WTC11 (cell line): ENCODE measurements around the gene TRIP13. TPM values are rescaled to one million over a fixed set of nuclear protein-coding genes. Genes with fewer than 3 reads are reported as not detected.

ENCODE experiments used
- ATAC-seq: fragments of 200-7000 bp; cut with Tn5 transposase; 2 replicates; pipeline ENCODE4 v1.10.0; 2021; ENCODE audit warnings: mild to moderate bottlenecking, moderate library complexity
- CTCF ChIA-PET: fragments of 300-600 bp; sonication (Branson Sonifier 250); formaldehyde crosslinking; loops from one replicate; lab custom pipeline; 2021; ENCODE audit warnings: antibody characterized with exemption; lab: Charles Lee
- POLR2A ChIA-PET: fragments of 350-600 bp; sonication (Branson Sonifier 250); formaldehyde crosslinking; loops from one replicate; lab custom pipeline; 2021; ENCODE audit warnings: antibody characterized with exemption; lab: Charles Lee
- DNase-seq: peaks from one replicate; pipeline ENCODE4 v3.0.0; 2021; ENCODE audit warnings: low spot score
- H3K27ac Mint-ChIP-seq: 2 replicates; pipeline ENCODE4 v1.8.0; 2021; ENCODE audit warnings: mixed read lengths
- H3K27me3 Mint-ChIP-seq: 2 replicates; pipeline ENCODE4 v1.8.0; 2021; ENCODE audit warnings: low read depth, mild to moderate bottlenecking, moderate library complexity, mixed read lengths
- H3K36me3 Mint-ChIP-seq: 2 replicates; pipeline ENCODE4 v1.8.0; 2021; ENCODE audit warnings: mixed read lengths
- H3K4me1 Mint-ChIP-seq: 2 replicates; pipeline ENCODE4 v1.8.0; 2022; ENCODE audit warnings: mixed read lengths
- H3K4me3 Mint-ChIP-seq: 2 replicates; pipeline ENCODE4 v1.8.0; 2021; ENCODE audit warnings: mild to moderate bottlenecking, moderate library complexity, mixed read lengths
- H3K9me3 Mint-ChIP-seq: 2 replicates; pipeline ENCODE4 v1.8.0; 2021; ENCODE audit warnings: mixed read lengths
- CBFB ChIP-seq: sonication (generic); formaldehyde crosslinking; IDR thresholded peaks from 2 replicates; pipeline ENCODE4 v1.8.1; 2022; ENCODE audit warnings: mild to moderate bottlenecking, low read depth, missing genetic modification reagents
- ELF4 ChIP-seq: sonication (generic); formaldehyde crosslinking; IDR thresholded peaks from 2 replicates; pipeline ENCODE4 v1.8.1; 2022; ENCODE audit warnings: low read depth, mild to moderate bottlenecking, moderate library complexity, missing genetic modification reagents
- EMX1 ChIP-seq: fragments of 250-450 bp; sonication (Bioruptor Pico); IDR thresholded peaks from 2 replicates; pipeline ENCODE4 v1.8.0; 2021; ENCODE audit warnings: mild to moderate bottlenecking
- ESRRA ChIP-seq: sonication (generic); formaldehyde crosslinking; IDR thresholded peaks from 2 replicates; pipeline ENCODE4 v1.8.1; 2022; ENCODE audit warnings: mild to moderate bottlenecking, missing genetic modification reagents, borderline replicate concordance
- ETV6 ChIP-seq: sonication (generic); formaldehyde crosslinking; IDR thresholded peaks from 2 replicates; pipeline ENCODE4 v1.8.1; 2022; ENCODE audit warnings: mild to moderate bottlenecking, missing genetic modification reagents
- GRHL2 ChIP-seq: fragments of 250-450 bp; sonication (Bioruptor Pico); IDR thresholded peaks from 2 replicates; pipeline ENCODE4 v1.8.0; 2022; ENCODE audit warnings: mild to moderate bottlenecking, moderate library complexity; ENCODE audit not compliant: insufficient replicate concordance, severe bottlenecking
- IRF2 ChIP-seq: sonication (generic); formaldehyde crosslinking; IDR thresholded peaks from 2 replicates; pipeline ENCODE4 v1.8.0; 2022; ENCODE audit warnings: low read depth, missing genetic modification reagents, borderline replicate concordance
- NFATC4 ChIP-seq: fragments of 250-450 bp; sonication (Bioruptor Pico); IDR thresholded peaks from 2 replicates; pipeline ENCODE4 v1.9.0; 2021; ENCODE audit warnings: mild to moderate bottlenecking
- TCF7 ChIP-seq: sonication (generic); formaldehyde crosslinking; IDR thresholded peaks from 2 replicates; pipeline ENCODE4 v1.8.0; 2022; ENCODE audit warnings: mild to moderate bottlenecking, low read depth, missing genetic modification reagents, moderate library complexity
- TEAD4 ChIP-seq: sonication (generic); formaldehyde crosslinking; IDR thresholded peaks from 2 replicates; pipeline ENCODE4 v1.8.0; 2022; ENCODE audit warnings: mild to moderate bottlenecking, missing genetic modification reagents
- TP53 ChIP-seq: sonication (generic); formaldehyde crosslinking; IDR thresholded peaks from 2 replicates; pipeline ENCODE4 v1.8.1; 2023; ENCODE audit warnings: mild to moderate bottlenecking, missing genetic modification reagents
- ZNF121 ChIP-seq: sonication (generic); formaldehyde crosslinking; IDR thresholded peaks from 2 replicates; pipeline ENCODE4 v1.8.0; 2023; ENCODE audit warnings: missing genetic modification reagents
- ZNF138 ChIP-seq: sonication (generic); formaldehyde crosslinking; conservative IDR thresholded peaks from 2 replicates; pipeline ENCODE4 v1.8.1; 2022; ENCODE audit warnings: mild to moderate bottlenecking, moderate library complexity, missing genetic modification reagents
- ZNF671 ChIP-seq: fragments of 250-450 bp; sonication (Bioruptor Pico); IDR thresholded peaks from 2 replicates; pipeline ENCODE4 v1.8.0; 2021; ENCODE audit warnings: mild to moderate bottlenecking
- total RNA-seq: library from RNA; stranded (reverse); gene quantifications from 3 replicates; pipeline ENCODE4 v1.2.3, GENCODE V29; 2021
- TF ChIP-seq, protein P1 (sequence below): sonication (generic); formaldehyde crosslinking; IDR thresholded peaks from 2 replicates; pipeline ENCODE4 v1.8.1; 2022; ENCODE audit warnings: missing genetic modification reagents, borderline replicate concordance
- TF ChIP-seq, protein P2 (sequence below): sonication (generic); formaldehyde crosslinking; IDR thresholded peaks from 2 replicates; pipeline ENCODE4 v1.8.0; 2022; ENCODE audit warnings: mild to moderate bottlenecking, missing genetic modification reagents
- TF ChIP-seq, protein P3 (sequence below): sonication (generic); formaldehyde crosslinking; IDR thresholded peaks from 2 replicates; pipeline ENCODE4 v1.8.0; 2022; ENCODE audit warnings: missing genetic modification reagents
- TF ChIP-seq, protein P4 (sequence below): fragments of 250-450 bp; sonication (Bioruptor Pico); IDR thresholded peaks from 2 replicates; pipeline ENCODE4 v1.8.0; 2021; ENCODE audit warnings: mild to moderate bottlenecking
- TF ChIP-seq, protein P5 (sequence below): sonication (generic); formaldehyde crosslinking; IDR thresholded peaks from 2 replicates; pipeline ENCODE4 v1.8.1; 2023; ENCODE audit warnings: mild to moderate bottlenecking, missing genetic modification reagents, borderline replicate concordance
- TF ChIP-seq, protein P6 (sequence below): sonication (generic); formaldehyde crosslinking; IDR thresholded peaks from 2 replicates; pipeline ENCODE4 v1.8.1; 2023; ENCODE audit warnings: mild to moderate bottlenecking, moderate library complexity, missing genetic modification reagents

Gene TRIP13
- total RNA-seq, 1 experiment from 2014 or later: 33.7 TPM

- TF ChIP-seq, protein P1, sequence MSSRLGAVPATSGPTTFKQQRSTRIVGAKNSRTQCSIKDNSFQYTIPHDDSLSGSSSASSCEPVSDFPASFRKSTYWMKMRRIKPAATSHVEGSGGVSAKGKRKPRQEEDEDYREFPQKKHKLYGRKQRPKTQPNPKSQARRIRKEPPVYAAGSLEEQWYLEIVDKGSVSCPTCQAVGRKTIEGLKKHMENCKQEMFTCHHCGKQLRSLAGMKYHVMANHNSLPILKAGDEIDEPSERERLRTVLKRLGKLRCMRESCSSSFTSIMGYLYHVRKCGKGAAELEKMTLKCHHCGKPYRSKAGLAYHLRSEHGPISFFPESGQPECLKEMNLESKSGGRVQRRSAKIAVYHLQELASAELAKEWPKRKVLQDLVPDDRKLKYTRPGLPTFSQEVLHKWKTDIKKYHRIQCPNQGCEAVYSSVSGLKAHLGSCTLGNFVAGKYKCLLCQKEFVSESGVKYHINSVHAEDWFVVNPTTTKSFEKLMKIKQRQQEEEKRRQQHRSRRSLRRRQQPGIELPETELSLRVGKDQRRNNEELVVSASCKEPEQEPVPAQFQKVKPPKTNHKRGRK (CRISPR knock-in tag): no peak
- no peak for TF ChIP-seq TEAD4 (CRISPR knock-in tag)
- no peak for TF ChIP-seq NFATC4 (CRISPR knock-in tag)
- TF ChIP-seq, protein P2, sequence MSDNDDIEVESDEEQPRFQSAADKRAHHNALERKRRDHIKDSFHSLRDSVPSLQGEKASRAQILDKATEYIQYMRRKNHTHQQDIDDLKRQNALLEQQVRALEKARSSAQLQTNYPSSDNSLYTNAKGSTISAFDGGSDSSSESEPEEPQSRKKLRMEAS (CRISPR knock-in tag): no peak
- TF ChIP-seq, protein P3, sequence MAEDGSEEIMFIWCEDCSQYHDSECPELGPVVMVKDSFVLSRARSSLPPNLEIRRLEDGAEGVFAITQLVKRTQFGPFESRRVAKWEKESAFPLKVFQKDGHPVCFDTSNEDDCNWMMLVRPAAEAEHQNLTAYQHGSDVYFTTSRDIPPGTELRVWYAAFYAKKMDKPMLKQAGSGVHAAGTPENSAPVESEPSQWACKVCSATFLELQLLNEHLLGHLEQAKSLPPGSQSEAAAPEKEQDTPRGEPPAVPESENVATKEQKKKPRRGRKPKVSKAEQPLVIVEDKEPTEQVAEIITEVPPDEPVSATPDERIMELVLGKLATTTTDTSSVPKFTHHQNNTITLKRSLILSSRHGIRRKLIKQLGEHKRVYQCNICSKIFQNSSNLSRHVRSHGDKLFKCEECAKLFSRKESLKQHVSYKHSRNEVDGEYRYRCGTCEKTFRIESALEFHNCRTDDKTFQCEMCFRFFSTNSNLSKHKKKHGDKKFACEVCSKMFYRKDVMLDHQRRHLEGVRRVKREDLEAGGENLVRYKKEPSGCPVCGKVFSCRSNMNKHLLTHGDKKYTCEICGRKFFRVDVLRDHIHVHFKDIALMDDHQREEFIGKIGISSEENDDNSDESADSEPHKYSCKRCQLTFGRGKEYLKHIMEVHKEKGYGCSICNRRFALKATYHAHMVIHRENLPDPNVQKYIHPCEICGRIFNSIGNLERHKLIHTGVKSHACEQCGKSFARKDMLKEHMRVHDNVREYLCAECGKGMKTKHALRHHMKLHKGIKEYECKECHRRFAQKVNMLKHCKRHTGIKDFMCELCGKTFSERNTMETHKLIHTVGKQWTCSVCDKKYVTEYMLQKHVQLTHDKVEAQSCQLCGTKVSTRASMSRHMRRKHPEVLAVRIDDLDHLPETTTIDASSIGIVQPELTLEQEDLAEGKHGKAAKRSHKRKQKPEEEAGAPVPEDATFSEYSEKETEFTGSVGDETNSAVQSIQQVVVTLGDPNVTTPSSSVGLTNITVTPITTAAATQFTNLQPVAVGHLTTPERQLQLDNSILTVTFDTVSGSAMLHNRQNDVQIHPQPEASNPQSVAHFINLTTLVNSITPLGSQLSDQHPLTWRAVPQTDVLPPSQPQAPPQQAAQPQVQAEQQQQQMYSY (CRISPR knock-in tag): no peak
- TF ChIP-seq ESRRA (CRISPR knock-in tag): no peak
- no peak for TF ChIP-seq IRF2 (CRISPR knock-in tag)
- TF ChIP-seq ELF4 (CRISPR knock-in tag): no peak
- no peak for TF ChIP-seq ZNF138 (CRISPR knock-in tag)
- TF ChIP-seq, protein P4, sequence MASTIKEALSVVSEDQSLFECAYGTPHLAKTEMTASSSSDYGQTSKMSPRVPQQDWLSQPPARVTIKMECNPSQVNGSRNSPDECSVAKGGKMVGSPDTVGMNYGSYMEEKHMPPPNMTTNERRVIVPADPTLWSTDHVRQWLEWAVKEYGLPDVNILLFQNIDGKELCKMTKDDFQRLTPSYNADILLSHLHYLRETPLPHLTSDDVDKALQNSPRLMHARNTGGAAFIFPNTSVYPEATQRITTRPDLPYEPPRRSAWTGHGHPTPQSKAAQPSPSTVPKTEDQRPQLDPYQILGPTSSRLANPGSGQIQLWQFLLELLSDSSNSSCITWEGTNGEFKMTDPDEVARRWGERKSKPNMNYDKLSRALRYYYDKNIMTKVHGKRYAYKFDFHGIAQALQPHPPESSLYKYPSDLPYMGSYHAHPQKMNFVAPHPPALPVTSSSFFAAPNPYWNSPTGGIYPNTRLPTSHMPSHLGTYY (CRISPR knock-in tag): no peak
- no peak for TF ChIP-seq ETV6 (CRISPR knock-in tag)
- TF ChIP-seq, protein P5, sequence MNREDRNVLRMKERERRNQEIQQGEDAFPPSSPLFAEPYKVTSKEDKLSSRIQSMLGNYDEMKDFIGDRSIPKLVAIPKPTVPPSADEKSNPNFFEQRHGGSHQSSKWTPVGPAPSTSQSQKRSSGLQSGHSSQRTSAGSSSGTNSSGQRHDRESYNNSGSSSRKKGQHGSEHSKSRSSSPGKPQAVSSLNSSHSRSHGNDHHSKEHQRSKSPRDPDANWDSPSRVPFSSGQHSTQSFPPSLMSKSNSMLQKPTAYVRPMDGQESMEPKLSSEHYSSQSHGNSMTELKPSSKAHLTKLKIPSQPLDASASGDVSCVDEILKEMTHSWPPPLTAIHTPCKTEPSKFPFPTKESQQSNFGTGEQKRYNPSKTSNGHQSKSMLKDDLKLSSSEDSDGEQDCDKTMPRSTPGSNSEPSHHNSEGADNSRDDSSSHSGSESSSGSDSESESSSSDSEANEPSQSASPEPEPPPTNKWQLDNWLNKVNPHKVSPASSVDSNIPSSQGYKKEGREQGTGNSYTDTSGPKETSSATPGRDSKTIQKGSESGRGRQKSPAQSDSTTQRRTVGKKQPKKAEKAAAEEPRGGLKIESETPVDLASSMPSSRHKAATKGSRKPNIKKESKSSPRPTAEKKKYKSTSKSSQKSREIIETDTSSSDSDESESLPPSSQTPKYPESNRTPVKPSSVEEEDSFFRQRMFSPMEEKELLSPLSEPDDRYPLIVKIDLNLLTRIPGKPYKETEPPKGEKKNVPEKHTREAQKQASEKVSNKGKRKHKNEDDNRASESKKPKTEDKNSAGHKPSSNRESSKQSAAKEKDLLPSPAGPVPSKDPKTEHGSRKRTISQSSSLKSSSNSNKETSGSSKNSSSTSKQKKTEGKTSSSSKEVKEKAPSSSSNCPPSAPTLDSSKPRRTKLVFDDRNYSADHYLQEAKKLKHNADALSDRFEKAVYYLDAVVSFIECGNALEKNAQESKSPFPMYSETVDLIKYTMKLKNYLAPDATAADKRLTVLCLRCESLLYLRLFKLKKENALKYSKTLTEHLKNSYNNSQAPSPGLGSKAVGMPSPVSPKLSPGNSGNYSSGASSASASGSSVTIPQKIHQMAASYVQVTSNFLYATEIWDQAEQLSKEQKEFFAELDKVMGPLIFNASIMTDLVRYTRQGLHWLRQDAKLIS (CRISPR knock-in tag): no peak
- no peak for TF ChIP-seq CBFB (CRISPR knock-in tag)
Observed at GRCh38 chr5:959581-960531, 67.2 kb downstream of the TRIP13 start (continued).

DNA sequence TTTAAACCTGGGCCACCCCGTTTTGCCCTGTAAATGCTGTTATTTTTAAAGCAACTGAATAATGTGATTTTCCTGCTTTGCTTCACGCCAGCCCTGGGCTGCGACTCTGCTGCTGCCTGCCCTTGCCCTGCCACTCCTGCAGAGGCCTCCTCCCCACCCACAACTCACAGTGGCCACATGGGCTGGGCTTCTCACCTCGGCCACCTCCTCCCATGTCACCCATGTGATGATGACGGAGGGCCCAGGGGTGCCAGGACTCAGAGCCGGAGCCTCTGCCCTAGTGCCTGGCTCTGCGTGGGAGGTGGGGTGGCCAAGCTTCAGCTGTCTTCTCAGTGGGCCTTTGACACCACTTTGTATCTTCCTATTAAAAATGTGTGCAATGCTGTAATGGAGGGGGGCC, 67.9 kb downstream of the TRIP13 start:
- Mint-ChIP-seq H3K9me3 (no peaks in the 10 kb centered on the region), H3K4me1 (no peaks in the 10 kb centered on the region), H3K27me3 (no peaks in the 10 kb centered on the region), H3K4me3 (no peak overlapping the region), H3K36me3 (no peaks in the 10 kb centered on the region), H3K27ac (no peak overlapping the region)
- DNase-seq: no peak
- POLR2A ChIA-PET: no interaction called here
- CTCF ChIA-PET: no interaction called here
- ATAC-seq: no peak
- TF ChIP-seq ZNF671 (CRISPR knock-in tag): no peak
- TF ChIP-seq EMX1 (CRISPR knock-in tag): no peak
- TF ChIP-seq TP53: no peak
- TF ChIP-seq GRHL2 (CRISPR knock-in tag): no peak
- TF ChIP-seq, protein P6, sequence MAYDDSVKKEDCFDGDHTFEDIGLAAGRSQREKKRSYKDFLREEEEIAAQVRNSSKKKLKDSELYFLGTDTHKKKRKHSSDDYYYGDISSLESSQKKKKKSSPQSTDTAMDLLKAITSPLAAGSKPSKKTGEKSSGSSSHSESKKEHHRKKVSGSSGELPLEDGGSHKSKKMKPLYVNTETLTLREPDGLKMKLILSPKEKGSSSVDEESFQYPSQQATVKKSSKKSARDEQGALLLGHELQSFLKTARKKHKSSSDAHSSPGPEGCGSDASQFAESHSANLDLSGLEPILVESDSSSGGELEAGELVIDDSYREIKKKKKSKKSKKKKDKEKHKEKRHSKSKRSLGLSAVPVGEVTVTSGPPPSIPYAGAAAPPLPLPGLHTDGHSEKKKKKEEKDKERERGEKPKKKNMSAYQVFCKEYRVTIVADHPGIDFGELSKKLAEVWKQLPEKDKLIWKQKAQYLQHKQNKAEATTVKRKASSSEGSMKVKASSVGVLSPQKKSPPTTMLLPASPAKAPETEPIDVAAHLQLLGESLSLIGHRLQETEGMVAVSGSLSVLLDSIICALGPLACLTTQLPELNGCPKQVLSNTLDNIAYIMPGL (CRISPR knock-in tag): no peak
- TF ChIP-seq TCF7 (CRISPR knock-in tag): no peak
- TF ChIP-seq ZNF121: no peak
